Measurements from ENCODE around the gene ODAM. TPM values are rescaled to one million over a fixed set of nuclear protein-coding genes. Genes with fewer than 3 reads are reported as not detected.

ODAM gene
- polyA plus RNA-seq, 1 experiment: not detected

DNA sequence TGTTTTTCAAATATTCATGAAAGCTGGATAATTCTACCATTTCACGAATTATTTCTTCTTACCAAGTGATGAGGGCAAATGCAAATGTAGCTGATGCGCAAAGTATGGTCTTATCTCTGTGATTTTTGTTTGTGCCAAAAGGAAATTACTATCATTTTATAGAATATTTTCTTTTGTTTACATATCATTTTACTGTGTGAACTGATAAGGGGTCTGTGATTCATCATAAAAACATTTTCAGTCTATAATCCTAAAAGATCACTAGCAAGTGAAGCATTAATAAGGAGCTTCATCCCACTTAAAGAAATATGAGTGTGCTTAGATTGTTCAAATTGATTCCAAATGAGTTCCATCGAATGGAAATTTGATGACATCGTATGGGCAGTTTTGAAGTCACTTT, 47.6 kb downstream of the ODAM start:
- H3K36me3 ChIP-seq (ENCODE audit: control insufficient read depth, insufficient read depth, low read length): no peaks in the 10 kb centered on the region
- no peak overlapping the region for H3K4me3 ChIP-seq (ENCODE audit: low read depth, low read length)
- H3K27me3 ChIP-seq (ENCODE audit: control insufficient read depth, insufficient read depth, low read length): no peaks in the 10 kb centered on the region
- CTCF ChIA-PET: no interaction called here
- TF ChIP-seq, protein P1, sequence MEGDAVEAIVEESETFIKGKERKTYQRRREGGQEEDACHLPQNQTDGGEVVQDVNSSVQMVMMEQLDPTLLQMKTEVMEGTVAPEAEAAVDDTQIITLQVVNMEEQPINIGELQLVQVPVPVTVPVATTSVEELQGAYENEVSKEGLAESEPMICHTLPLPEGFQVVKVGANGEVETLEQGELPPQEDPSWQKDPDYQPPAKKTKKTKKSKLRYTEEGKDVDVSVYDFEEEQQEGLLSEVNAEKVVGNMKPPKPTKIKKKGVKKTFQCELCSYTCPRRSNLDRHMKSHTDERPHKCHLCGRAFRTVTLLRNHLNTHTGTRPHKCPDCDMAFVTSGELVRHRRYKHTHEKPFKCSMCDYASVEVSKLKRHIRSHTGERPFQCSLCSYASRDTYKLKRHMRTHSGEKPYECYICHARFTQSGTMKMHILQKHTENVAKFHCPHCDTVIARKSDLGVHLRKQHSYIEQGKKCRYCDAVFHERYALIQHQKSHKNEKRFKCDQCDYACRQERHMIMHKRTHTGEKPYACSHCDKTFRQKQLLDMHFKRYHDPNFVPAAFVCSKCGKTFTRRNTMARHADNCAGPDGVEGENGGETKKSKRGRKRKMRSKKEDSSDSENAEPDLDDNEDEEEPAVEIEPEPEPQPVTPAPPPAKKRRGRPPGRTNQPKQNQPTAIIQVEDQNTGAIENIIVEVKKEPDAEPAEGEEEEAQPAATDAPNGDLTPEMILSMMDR (IDR thresholded peaks at IDR 0.05; ENCODE audit: insufficient read depth, low read depth, low read length): no peak
- POLR2A ChIA-PET: no interaction called here
- DNase-seq (ENCODE audit: low read depth): no peak

DNA sequence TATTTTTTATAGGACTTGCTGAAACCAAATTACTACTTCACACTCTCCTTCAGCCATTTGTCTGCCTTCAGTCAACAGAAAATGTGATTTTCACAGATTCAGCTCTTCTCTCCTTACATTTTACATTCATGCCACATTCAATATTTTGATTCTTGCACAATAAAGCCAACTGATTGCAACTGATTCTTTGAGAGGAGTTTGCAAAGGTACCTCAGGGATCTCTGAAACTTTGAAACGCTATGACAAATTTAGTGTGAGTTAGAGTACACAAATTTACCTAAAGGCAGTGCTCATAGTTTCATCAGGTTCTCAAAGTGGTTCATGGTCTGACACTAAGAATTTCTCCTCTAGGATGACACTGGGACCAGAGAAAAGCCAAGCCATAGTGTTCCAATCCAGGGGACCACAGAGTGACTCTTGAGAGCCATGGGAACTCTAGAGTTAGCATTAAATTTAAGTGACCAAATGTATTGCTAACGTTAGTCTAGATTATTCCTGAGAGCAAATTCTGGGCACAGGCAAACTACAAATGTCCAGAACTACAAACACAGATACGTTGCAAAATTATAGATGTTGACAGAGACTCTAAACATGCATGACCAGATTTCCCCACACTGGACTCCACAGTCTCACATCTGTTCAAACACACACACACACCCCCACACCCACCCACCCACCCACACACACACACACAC, 55.9 kb downstream of the ODAM start:
- H3K4me3 ChIP-seq (ENCODE audit: low read depth, low read length): no peak overlapping the region
- no peak for DNase-seq (ENCODE audit: low read depth)
- no peaks in the 10 kb centered on the region for H3K36me3 ChIP-seq (ENCODE audit: control insufficient read depth, insufficient read depth, low read length)
- CTCF ChIA-PET: no interaction called here
- no peaks in the 10 kb centered on the region for H3K27me3 ChIP-seq (ENCODE audit: control insufficient read depth, insufficient read depth, low read length)
- TF ChIP-seq, protein P1 (IDR thresholded peaks at IDR 0.05; ENCODE audit: insufficient read depth, low read depth, low read length): no peak
- POLR2A ChIA-PET: no interaction called here

DNA sequence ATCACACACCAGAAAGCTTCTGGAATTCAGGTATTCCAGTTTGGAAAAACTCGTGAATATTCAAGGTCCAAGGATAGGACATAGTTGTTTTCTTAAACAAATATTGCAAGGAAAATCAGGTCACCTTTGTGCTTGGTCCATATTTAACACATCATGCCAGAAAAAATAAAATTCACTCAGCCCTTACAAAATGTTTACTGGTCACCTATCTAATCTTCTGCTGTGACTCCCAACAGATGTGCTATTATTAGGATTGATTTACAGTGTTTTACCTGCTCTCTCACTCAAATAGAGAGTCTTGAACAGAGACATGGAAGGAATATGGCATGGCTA, 56.4 kb downstream of the ODAM start:
- ChIA-PET CTCF (no interaction called here), POLR2A (no interaction called here)
- H3K27me3 ChIP-seq (ENCODE audit: control insufficient read depth, insufficient read depth, low read length): no peaks in the 10 kb centered on the region
- H3K36me3 ChIP-seq (ENCODE audit: control insufficient read depth, insufficient read depth, low read length): no peaks in the 10 kb centered on the region
- H3K4me3 ChIP-seq (ENCODE audit: low read depth, low read length): no peak overlapping the region
- TF ChIP-seq, protein P1 (IDR thresholded peaks at IDR 0.05; ENCODE audit: insufficient read depth, low read depth, low read length): no peak
- no peak for DNase-seq (ENCODE audit: low read depth)

Other genes starting within 250 kb of the ODAM start
- not detected in 2 replicates for gene CSN2, start 230.0 kb upstream of the ODAM start, polyA plus RNA-seq (2011; rRNA removed)
- gene STATH, start 199.8 kb upstream of the ODAM start, polyA plus RNA-seq (2011; rRNA removed): not detected in 2 replicates
- gene HTN3, start 167.3 kb upstream of the ODAM start, polyA plus RNA-seq (2011; rRNA removed): not detected in 2 replicates
- gene HTN1, start 145.3 kb upstream of the ODAM start, polyA plus RNA-seq (2011; rRNA removed): not detected in 2 replicates
- not detected in 2 replicates for gene PRR27, start 41.5 kb upstream of the ODAM start, polyA plus RNA-seq (2011; rRNA removed)
- not detected in 2 replicates for gene FDCSP, start 30.4 kb downstream of the ODAM start, polyA plus RNA-seq (2011; rRNA removed)
- gene CSN3, start 46.9 kb downstream of the ODAM start, polyA plus RNA-seq (2011; rRNA removed): not detected in 2 replicates
- not detected in 2 replicates for gene CABS1, start 139.3 kb downstream of the ODAM start, polyA plus RNA-seq (2011; rRNA removed)
- gene SMR3A, start 165.0 kb downstream of the ODAM start, polyA plus RNA-seq (2011; rRNA removed): not detected in 2 replicates
- not detected in 2 replicates for gene SMR3B, start 187.4 kb downstream of the ODAM start, polyA plus RNA-seq (2011; rRNA removed)
- gene OPRPN, start 202.2 kb downstream of the ODAM start, polyA plus RNA-seq (2011; rRNA removed): not detected in 2 replicates